NCI-H1048 (cell line): Measurements from ENCODE around the gene BBS1.
"Not testable (repeated sequence)": the region's sequence is repeated elsewhere in the genome, so short reads cannot be mapped to it uniquely, and the experiment has no call there.

Source experiments
- DNase-seq: peaks from one replicate; lab custom pipeline; 2025; lab: John Stamatoyannopoulos, UW

Gene BBS1

GRCh38 chr11:66524304-66525040, 14.0 kb downstream of the BBS1 start:
- no peak for DNase-seq

GRCh38 chr11:66529069-66529468, 18.6 kb downstream of the BBS1 start:
- DNase-seq = no peak

GRCh38 chr11:66529655-66530054, 19.2 kb downstream of the BBS1 start:
- DNase-seq = no peak

- DNase-seq = no peak
These were observed 20.7 kb downstream of the BBS1 start for GRCh38 chr11:66530927-66531709.

- DNase-seq = no peak
These were observed 21.4 kb downstream of the BBS1 start for GRCh38 chr11:66531841-66532240.

- no peak for DNase-seq
These were observed 22.3 kb downstream of the BBS1 start for GRCh38 chr11:66532784-66533183.

- no peak for DNase-seq
These were observed 28.9 kb downstream of the BBS1 start for GRCh38 chr11:66539170-66539869.

- DNase-seq = no peak
These were observed 29.4 kb downstream of the BBS1 start for GRCh38 chr11:66539870-66540213.

- DNase-seq = not testable (repeated sequence)
These were observed 30.2 kb downstream of the BBS1 start for GRCh38 chr11:66540598-66540997.

GRCh38 chr11:66541892-66542291, 31.5 kb downstream of the BBS1 start:
- no peak for DNase-seq

- no peak for DNase-seq
These were observed 31.9 kb downstream of the BBS1 start for GRCh38 chr11:66542362-66542761.

GRCh38 chr11:66543263-66544107, 33.0 kb downstream of the BBS1 start:
- DNase-seq = no peak

GRCh38 chr11:66544952-66545351, 34.5 kb downstream of the BBS1 start:
- not testable (repeated sequence) for DNase-seq

- DNase-seq = peak; percentile 88
These were observed 35.4 kb downstream of the BBS1 start, which contains the start of gene ZDHHC24 for GRCh38 chr11:66545701-66546367. TSS of gene ZDHHC24 (minus strand) at chr11:66546048. CDS start at chr11:66546003, 45 bp downstream.

- DNase-seq = no peak
These were observed 36.0 kb downstream of the BBS1 start, which contains the start of gene ACTN3 for GRCh38 chr11:66546368-66546965. TSS of gene ACTN3 (plus strand) at chr11:66546903. CDS start at chr11:66546938, 35 bp downstream.

GRCh38 chr11:66546966-66547661, 36.7 kb downstream of the BBS1 start:
- DNase-seq = no peak

- DNase-seq = no peak
These were observed 37.2 kb downstream of the BBS1 start for GRCh38 chr11:66547662-66548009.

- no peak for DNase-seq
These were observed 37.6 kb downstream of the BBS1 start for GRCh38 chr11:66548041-66548440.

GRCh38 chr11:66548774-66549630, 38.6 kb downstream of the BBS1 start:
- no peak for DNase-seq
